IPS-18c (cell line): ENCODE measurements around the gene PCBD2.
"Not testable (repeated sequence)": the region's sequence is repeated elsewhere in the genome, so short reads cannot be mapped to it uniquely, and the experiment has no call there.

Experiments used
- H3K4me3 ChIP-seq: 2 replicates; pipeline ENCODE4 v1.7.0; 2013; ENCODE audit warnings: low read depth, mild to moderate bottlenecking, low read length, moderate library complexity; ENCODE audit not compliant: insufficient read depth
- H3K9me3 ChIP-seq: one replicate; pipeline ENCODE4 v1.6.1; 2013; ENCODE audit warnings: mild to moderate bottlenecking, low read length, moderate library complexity; ENCODE audit not compliant: control insufficient read depth, insufficient read depth

PCBD2 gene

GRCh38 chr5:134979416-134979815 is 74.5 kb downstream of the PCBD2 start:
- Histone ChIP-seq H3K4me3 (no peak overlapping the region), H3K9me3 (peaks cover 7% of the 10 kb centered on the region)

GRCh38 chr5:134982230-134982629 is 77.3 kb downstream of the PCBD2 start:
- peaks cover 7% of the 10 kb centered on the region for H3K9me3 ChIP-seq
- no peak overlapping the region for H3K4me3 ChIP-seq

GRCh38 chr5:134989266-134989830 is 84.4 kb downstream of the PCBD2 start:
- H3K9me3 ChIP-seq = peaks cover 4% of the 10 kb centered on the region
- no peak overlapping the region for H3K4me3 ChIP-seq

- H3K4me3 ChIP-seq = not testable (repeated sequence)
Measured at GRCh38 chr5:134990183-134990582, 85.3 kb downstream of the PCBD2 start.

GRCh38 chr5:134992148-134992547 is 87.2 kb downstream of the PCBD2 start:
- no peaks in the 10 kb centered on the region for H3K9me3 ChIP-seq
- no peak overlapping the region for H3K4me3 ChIP-seq

More at GRCh38 chr5:134990183-134990582, 85.3 kb downstream of the PCBD2 start:
- H3K9me3 ChIP-seq = not testable (repeated sequence)

GRCh38 chr5:134993161-134993560 is 88.2 kb downstream of the PCBD2 start:
- Histone ChIP-seq H3K9me3 (no peaks in the 10 kb centered on the region), H3K4me3 (no peak overlapping the region)

GRCh38 chr5:134994560-134995156 is 89.7 kb downstream of the PCBD2 start:
- no peak overlapping the region for H3K4me3 ChIP-seq
- H3K9me3 ChIP-seq = no peaks in the 10 kb centered on the region

GRCh38 chr5:134995850-134996402 is 91.0 kb downstream of the PCBD2 start:
- Histone ChIP-seq H3K9me3 (no peaks in the 10 kb centered on the region), H3K4me3 (no peak overlapping the region)

- Histone ChIP-seq H3K4me3 (no peak overlapping the region), H3K9me3 (no peaks in the 10 kb centered on the region)
Measured at GRCh38 chr5:134997015-134997414, 92.1 kb downstream of the PCBD2 start.

- H3K4me3 ChIP-seq, H3K9me3 ChIP-seq: not testable (repeated sequence)
Measured at GRCh38 chr5:134998068-134998467, 93.1 kb downstream of the PCBD2 start.

GRCh38 chr5:135004376-135004775 is 99.4 kb downstream of the PCBD2 start:
- H3K9me3 ChIP-seq = no peaks in the 10 kb centered on the region
- H3K4me3 ChIP-seq = no peak overlapping the region

GRCh38 chr5:135005076-135005475 is 100.1 kb downstream of the PCBD2 start:
- H3K4me3 ChIP-seq = no peak overlapping the region
- no peaks in the 10 kb centered on the region for H3K9me3 ChIP-seq

- no peak overlapping the region for H3K4me3 ChIP-seq
- no peaks in the 10 kb centered on the region for H3K9me3 ChIP-seq
Measured at GRCh38 chr5:135007305-135007704, 102.4 kb downstream of the PCBD2 start.

- H3K4me3 ChIP-seq = no peak overlapping the region
- H3K9me3 ChIP-seq = no peaks in the 10 kb centered on the region
Measured at GRCh38 chr5:135007749-135008363, 102.9 kb downstream of the PCBD2 start.

GRCh38 chr5:135008556-135008955 is 103.6 kb downstream of the PCBD2 start:
- no peaks in the 10 kb centered on the region for H3K9me3 ChIP-seq
- no peak overlapping the region for H3K4me3 ChIP-seq

- Histone ChIP-seq H3K4me3 (no peak overlapping the region), H3K9me3 (no peaks in the 10 kb centered on the region)
Measured at GRCh38 chr5:135008981-135009735, 104.2 kb downstream of the PCBD2 start.

- no peaks in the 10 kb centered on the region for H3K9me3 ChIP-seq
- no peak overlapping the region for H3K4me3 ChIP-seq
Measured at GRCh38 chr5:135009736-135010501, 105.0 kb downstream of the PCBD2 start.
